Measurements from ENCODE around the gene GUCY2D.

DNA sequence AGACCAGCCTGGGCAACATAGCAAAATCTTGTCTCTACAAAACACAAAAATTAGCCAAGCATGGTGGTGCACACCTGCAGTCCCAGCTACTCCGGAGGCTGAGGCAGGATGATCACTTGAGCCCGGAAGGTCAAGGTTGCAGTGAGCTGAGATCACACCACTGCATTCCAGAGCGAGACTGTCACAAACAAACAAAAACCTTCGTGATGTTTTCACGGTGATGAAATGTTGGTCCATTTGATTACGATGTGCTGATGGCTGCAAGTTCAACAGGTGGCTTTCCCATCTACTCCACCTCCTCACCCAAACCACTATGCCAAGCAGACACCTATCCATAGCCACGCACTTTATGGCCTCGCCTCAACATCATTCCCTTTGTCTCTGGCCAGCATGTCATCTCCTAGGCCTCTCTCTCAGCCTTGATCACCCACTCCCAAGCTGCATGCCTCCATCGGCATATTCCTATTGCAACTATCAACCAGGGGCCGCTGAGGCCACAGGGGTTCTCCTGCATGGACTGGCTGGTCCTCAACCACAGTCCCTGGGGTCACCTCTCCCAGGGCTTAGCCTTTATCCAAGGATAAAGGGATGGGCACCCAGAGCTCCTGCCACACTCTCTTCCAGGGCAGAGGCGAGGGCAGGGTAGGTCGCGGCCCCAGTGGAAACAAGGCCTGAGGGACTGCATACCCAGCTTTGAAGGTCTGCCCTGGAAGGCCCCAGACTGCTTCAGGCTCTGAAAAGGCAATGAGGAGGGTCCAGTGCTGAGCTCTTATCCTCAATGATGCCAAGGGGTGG, 19.3 kb downstream of the GUCY2D start:
- TF ChIP-seq EZH2 (IDR thresholded peaks at IDR 0.05; ENCODE audit: low read depth, unreplicated experiment) (no peak), EZH2phosphoT487 (IDR thresholded peaks at IDR 0.05; ENCODE audit: unreplicated experiment) (no peak), JUNB (IDR thresholded peaks at IDR 0.05; ENCODE audit: unreplicated experiment) (no peak), CREB1 (CRISPR knock-in tag; IDR thresholded peaks at IDR 0.05; ENCODE audit: low read depth) (no peak), POLR2AphosphoS5 (IDR thresholded peaks at IDR 0.05; ENCODE audit: low read depth) (no peak), ETS1 (IDR thresholded peaks at IDR 0.05) (no peak), ZNF331 (CRISPR knock-in tag; IDR thresholded peaks at IDR 0.05; ENCODE audit: low read depth) (no peak), STAT1 (IDR thresholded peaks at IDR 0.05; ENCODE audit: unreplicated experiment) (no peak)
- TF ChIP-seq, protein P1, sequence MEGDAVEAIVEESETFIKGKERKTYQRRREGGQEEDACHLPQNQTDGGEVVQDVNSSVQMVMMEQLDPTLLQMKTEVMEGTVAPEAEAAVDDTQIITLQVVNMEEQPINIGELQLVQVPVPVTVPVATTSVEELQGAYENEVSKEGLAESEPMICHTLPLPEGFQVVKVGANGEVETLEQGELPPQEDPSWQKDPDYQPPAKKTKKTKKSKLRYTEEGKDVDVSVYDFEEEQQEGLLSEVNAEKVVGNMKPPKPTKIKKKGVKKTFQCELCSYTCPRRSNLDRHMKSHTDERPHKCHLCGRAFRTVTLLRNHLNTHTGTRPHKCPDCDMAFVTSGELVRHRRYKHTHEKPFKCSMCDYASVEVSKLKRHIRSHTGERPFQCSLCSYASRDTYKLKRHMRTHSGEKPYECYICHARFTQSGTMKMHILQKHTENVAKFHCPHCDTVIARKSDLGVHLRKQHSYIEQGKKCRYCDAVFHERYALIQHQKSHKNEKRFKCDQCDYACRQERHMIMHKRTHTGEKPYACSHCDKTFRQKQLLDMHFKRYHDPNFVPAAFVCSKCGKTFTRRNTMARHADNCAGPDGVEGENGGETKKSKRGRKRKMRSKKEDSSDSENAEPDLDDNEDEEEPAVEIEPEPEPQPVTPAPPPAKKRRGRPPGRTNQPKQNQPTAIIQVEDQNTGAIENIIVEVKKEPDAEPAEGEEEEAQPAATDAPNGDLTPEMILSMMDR (conservative IDR thresholded peaks at IDR 0.05; ENCODE audit: low read depth in 2 of 2) = no peak
- TF ChIP-seq, protein P2, sequence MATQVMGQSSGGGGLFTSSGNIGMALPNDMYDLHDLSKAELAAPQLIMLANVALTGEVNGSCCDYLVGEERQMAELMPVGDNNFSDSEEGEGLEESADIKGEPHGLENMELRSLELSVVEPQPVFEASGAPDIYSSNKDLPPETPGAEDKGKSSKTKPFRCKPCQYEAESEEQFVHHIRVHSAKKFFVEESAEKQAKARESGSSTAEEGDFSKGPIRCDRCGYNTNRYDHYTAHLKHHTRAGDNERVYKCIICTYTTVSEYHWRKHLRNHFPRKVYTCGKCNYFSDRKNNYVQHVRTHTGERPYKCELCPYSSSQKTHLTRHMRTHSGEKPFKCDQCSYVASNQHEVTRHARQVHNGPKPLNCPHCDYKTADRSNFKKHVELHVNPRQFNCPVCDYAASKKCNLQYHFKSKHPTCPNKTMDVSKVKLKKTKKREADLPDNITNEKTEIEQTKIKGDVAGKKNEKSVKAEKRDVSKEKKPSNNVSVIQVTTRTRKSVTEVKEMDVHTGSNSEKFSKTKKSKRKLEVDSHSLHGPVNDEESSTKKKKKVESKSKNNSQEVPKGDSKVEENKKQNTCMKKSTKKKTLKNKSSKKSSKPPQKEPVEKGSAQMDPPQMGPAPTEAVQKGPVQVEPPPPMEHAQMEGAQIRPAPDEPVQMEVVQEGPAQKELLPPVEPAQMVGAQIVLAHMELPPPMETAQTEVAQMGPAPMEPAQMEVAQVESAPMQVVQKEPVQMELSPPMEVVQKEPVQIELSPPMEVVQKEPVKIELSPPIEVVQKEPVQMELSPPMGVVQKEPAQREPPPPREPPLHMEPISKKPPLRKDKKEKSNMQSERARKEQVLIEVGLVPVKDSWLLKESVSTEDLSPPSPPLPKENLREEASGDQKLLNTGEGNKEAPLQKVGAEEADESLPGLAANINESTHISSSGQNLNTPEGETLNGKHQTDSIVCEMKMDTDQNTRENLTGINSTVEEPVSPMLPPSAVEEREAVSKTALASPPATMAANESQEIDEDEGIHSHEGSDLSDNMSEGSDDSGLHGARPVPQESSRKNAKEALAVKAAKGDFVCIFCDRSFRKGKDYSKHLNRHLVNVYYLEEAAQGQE (IDR thresholded peaks at IDR 0.05; ENCODE audit: unreplicated experiment) = no peak

Data from GM23338 (cell line).